GM21529 (cell line): ENCODE results near the gene FARP1.

Source experiments
- ATAC-seq: cut with Tn5 transposase; IDR thresholded peaks from one replicate; pipeline ENCODE4 v1.9.1; 2021; ENCODE audit not compliant: unreplicated experiment

The FARP1 gene

GRCh38 chr13:98142380-98143156, at the start of gene FARP1:
Gene FARP1, plus strand, starts transcription at chr13:98143094. Its CDS starts 70,149 bp downstream, at chr13:98213243.
- ATAC-seq: peak; percentile 78

GRCh38 chr13:98094678-98095266, 48.1 kb upstream of the FARP1 start:
- no peak for ATAC-seq

DNA sequence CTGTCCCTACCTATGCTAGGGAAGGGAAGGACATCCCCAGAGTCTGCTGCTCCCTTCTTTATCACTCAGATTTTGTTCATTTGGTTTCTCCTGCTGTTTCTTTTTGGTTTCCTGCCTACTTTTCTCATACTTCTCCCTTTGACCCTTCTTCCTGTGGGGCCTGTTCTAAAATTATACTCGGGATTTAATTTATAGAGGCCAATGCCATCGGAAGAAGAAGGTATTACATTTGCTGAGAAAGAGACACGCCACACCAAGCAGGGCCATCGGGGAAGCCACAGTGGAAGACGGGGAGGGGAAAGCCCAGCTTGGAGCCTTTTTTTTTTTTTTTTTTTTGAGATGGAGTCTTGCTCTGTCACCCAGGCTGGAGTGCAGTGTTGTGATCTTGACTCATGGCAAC, 46.8 kb upstream of the FARP1 start:
- ATAC-seq: no peak

DNA sequence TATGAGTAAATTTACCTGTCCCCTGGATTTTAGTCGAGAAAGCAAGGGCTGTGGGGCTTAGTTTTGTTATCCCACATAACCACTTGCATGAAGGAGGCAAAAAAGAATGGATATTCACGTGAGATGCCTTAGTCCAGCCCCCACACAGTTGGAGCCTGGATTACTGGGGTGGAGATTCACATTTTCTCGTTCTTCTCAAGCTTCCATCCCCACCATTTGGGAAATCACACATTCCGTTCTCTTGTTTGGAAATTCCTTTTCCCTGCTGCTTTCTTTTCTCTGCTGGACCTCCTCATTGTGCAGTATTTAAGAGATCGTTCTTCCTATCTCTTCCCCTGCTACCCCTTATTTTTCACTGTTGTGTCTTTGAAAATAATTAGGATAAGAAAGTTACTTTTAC, 45.1 kb upstream of the FARP1 start:
- no peak for ATAC-seq

GRCh38 chr13:98098516-98098915, 44.4 kb upstream of the FARP1 start:
- no peak for ATAC-seq

DNA sequence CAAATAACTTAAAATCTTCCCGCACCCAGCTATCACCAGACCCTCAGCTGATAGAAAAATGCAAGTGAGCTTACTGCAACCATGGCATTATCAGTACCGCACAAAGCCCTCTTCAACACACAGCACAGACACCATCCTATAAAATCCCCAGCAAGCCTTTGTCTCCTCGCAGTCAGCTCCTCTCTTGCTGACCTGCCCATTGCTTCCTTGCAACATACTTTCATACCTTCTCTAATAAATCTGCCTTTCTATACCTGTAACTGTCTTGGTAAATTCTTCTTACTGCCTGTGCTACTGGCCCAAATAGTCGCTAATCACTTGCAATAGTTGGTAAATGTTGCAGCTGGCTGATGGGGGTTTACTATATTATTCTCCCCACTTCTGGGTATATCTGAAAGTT, 43.3 kb upstream of the FARP1 start:
- no peak for ATAC-seq

DNA sequence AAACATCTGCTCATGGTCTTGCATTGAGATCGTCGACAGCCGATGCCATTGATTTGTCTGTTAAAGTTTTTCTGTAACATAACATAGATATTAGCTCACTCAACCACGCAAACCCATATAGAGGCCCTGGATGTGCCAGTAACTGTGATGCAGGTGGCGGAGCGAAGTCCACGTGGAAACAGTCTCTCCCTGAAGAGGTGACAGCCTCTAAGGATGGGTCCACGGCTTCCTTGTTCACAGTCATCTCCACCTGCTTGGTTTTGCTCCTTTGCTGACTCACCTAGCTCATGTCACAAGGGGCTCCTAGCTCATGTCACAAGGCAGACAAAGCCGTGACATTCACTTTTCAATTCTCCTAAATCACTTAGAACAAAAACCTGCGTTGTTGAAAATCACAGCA, 42.4 kb upstream of the FARP1 start:
- ATAC-seq: no peak

DNA sequence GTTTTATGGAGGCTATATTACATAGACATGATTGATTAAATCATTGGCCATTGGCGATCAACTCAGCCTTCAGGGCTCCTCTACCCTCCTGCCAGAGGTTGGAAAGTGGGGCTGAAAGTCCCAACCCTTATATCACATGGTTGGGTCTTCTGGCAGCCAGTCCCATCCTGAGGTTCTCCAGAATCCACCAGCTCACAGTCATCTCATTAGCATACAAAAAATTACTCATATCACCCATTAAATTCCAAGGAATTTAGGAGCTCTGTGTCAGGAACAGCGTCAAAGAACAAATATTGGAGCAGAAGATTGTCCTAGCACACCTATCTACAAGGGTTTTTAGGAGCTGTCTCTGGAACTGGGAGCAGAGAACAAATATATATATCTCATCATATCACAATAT, 39.4 kb upstream of the FARP1 start:
- ATAC-seq: no peak

- ATAC-seq: no peak
Measured at GRCh38 chr13:98103942-98104880, 38.7 kb upstream of the FARP1 start.

DNA sequence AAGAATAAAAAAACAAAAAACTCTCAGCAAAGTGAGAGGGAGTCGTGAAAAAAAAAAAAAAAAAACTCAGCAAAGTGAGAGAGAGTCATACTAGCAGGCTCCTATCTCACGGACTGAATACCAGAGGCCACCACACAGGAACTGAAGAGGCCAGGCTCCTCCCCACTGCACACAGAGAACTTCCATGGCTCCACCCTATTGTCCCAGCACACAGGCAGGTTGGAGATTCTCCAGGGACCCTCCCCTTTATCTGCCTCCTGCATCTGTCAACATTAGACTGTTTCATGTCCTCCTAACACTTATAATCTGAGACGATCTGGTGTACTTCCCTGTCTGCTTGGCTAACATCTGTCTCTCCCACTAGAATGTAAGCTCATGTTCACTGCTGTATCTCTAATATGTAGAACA, 37.0 kb upstream of the FARP1 start:
- ATAC-seq: no peak

DNA sequence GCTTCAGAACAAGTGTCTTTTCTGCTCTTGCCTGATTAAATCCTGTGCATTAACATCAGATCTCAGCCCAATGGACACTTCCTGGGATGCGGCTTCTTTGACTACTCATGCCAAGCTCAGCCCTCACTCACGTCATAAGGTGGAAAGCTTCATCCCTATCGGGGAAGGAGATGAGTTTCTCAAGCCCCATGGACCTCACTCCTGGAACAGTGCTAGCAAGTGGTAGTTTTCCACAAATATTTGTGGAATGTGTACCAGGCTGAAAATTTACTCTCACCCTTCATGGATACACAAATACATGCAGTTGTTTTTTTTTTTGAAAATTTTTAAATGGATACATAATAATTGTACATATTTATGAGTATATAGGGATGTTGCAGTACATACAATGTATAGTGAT, 34.6 kb upstream of the FARP1 start:
- ATAC-seq: no peak

- no peak for ATAC-seq
Measured at GRCh38 chr13:98109226-98109853, 33.6 kb upstream of the FARP1 start.

GRCh38 chr13:98110749-98111148, 32.1 kb upstream of the FARP1 start:
- no peak for ATAC-seq

DNA sequence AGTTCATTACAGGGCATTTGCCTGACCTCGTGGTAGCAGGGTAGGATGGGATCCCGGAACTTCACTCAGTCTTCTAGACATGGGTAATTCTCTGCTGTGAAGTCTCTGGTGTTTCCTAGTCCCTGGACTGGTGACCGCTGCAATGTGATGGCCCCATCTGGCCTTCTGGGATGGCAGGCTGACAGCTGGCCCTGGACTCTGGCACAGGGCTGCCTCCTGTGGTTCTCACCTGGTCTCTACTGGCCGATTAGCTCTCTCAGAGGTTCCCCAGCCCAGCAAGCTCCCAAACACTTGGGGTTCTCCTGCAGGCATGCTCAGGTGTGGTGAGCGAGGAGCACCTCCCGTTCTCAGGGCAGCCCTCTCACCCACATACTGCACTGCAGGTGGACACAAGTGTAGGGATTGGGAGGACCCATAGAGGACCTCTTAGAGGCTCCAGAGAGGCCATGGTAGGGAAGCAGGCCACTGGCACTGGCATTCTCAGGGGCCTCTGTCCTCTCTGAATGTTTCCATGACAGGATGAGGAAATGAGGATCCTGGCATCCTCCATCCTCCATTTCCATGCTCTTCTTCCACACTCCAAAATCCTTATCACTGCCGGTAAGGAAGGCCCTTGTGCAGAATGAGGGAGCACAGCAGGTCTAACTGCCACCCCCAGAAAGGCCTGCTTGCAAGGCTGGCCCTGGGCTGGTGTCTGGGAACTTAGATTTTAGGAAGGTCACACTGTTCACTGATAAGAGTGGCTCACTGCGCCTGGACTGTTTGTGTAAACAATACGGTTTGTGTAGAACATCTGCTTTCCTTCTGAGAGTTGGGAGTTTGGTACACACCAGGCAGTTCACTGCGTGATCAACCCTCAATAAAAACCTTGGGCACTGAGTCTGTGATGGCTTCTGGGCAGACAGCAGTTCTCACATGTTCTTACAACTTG, 31.5 kb upstream of the FARP1 start:
- no peak for ATAC-seq

- no peak for ATAC-seq
Measured at GRCh38 chr13:98112456-98112855, 30.4 kb upstream of the FARP1 start.

- no peak for ATAC-seq
Measured at GRCh38 chr13:98118865-98119264, 24.0 kb upstream of the FARP1 start.

GRCh38 chr13:98123176-98123575, 19.7 kb upstream of the FARP1 start:
- no peak for ATAC-seq

GRCh38 chr13:98129059-98129746, 13.7 kb upstream of the FARP1 start:
- no peak for ATAC-seq

DNA sequence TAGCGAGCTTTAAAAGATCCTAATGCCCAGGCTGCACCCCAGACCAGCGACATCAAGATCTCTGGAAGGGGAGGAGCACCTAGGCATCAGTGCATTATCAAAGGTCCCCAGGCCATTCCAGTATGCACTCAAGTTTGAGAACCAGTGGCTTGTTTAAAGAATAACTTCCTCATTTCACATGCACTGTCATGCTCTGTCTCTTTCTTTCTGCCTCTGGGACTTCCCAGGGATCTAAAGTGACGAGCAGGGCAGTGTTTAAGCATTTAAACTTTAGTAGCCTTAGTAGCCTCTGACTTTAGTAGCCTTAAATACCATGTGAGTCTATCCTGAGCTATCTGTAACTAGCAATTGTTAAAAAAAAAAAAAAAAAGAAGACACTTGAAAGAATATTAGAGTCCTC, 8.9 kb upstream of the FARP1 start:
- ATAC-seq: peak; percentile 97

GRCh38 chr13:98134901-98135300, 8.0 kb upstream of the FARP1 start:
- no peak for ATAC-seq
